GM12878 (cell line): ENCODE results near the gene SHD. TPM values are rescaled to one million over a fixed set of nuclear protein-coding genes. Genes with fewer than 3 reads are reported as not detected.

Experiments
- ATAC-seq: fragments of 200-7000 bp; cut with Tn5 transposase; 3 replicates; pipeline ENCODE4 v1.9.1; 2020; ENCODE audit warnings: mild to moderate bottlenecking, moderate library complexity
- BruUV-seq: library from RNA; stranded (reverse); fragments of 400-500 nt; replicated peaks from 2 replicates; lab custom pipeline; 2021; lab: Mats Ljungman, UMichigan
- CTCF ChIA-PET: fragments of 300-600 bp; sonication (Branson Sonifier 250); formaldehyde crosslinking; extraction: SDS; loops from one replicate; lab custom pipeline; 2021; ENCODE audit warnings: inconsistent platforms; lab: Yijun Ruan, JAX
- POLR2A ChIA-PET: fragments of 350-600 bp; formaldehyde crosslinking; extraction: SDS; loops from one replicate; lab custom pipeline; 2021; ENCODE audit warnings: inconsistent platforms; lab: Charles Lee
- RAD21 ChIA-PET: fragments of 300-600 bp; sonication (Branson Sonifier 250); formaldehyde crosslinking; loops from one replicate; lab custom pipeline; 2023; ENCODE audit warnings: antibody characterized with exemption; ENCODE audit not compliant: unreplicated experiment; lab: Charles Lee
- SMC1A ChIA-PET: fragments of 300-600 bp; sonication (Branson Sonifier 250); formaldehyde crosslinking; loops from one replicate; lab custom pipeline; 2023; ENCODE audit not compliant: unreplicated experiment, uncharacterized antibody; lab: Charles Lee
- DNase-seq: peaks from one replicate; pipeline ENCODE4 v3.0.0-alpha.2; 2011; ENCODE audit warnings: low read depth, low spot score
- FAIRE-seq: peaks from 3 replicates; lab custom pipeline; 2011; peaks lifted over from hg19 to GRCh38; lab: Jason Lieb, UNC
- H2AFZ ChIP-seq: 2 replicates; pipeline ENCODE4 v1.6.0; 2011; ENCODE audit warnings: low read depth, low read length, control low read depth; ENCODE audit not compliant: control insufficient read depth
- H3K27ac ChIP-seq: 2 replicates; pipeline ENCODE4 v1.5.1; 2011; ENCODE audit warnings: control low read depth; ENCODE audit not compliant: control insufficient read depth, insufficient read depth
- H3K27me3 ChIP-seq, 2 experiments: replicated peaks in 1 of 2; 2 replicates each; pipeline versions ENCODE4 v1.6.0 to v1.6.1; 2011; ENCODE audit warnings: low read length in 1 of 2; ENCODE audit not compliant: control insufficient read depth in 2 of 2, insufficient read depth in 2 of 2
- H3K36me3 ChIP-seq, 2 experiments: 2 replicates each; pipeline ENCODE4 v1.5.1; 2011; ENCODE audit warnings: low read length in 1 of 2; ENCODE audit not compliant: control insufficient read depth in 2 of 2, insufficient read depth in 2 of 2
- H3K4me1 ChIP-seq: 2 replicates; pipeline ENCODE4 v1.6.1; 2011; ENCODE audit warnings: mild to moderate bottlenecking, low read length, moderate library complexity, mixed read lengths; ENCODE audit not compliant: control insufficient read depth, insufficient read depth
- H3K4me2 ChIP-seq: 2 replicates; pipeline ENCODE4 v1.6.0; 2011; ENCODE audit warnings: control low read depth; ENCODE audit not compliant: control insufficient read depth, insufficient read depth
- H3K4me3 ChIP-seq: fragments of 200-600 bp; sonication (generic); 2 replicates; pipeline ENCODE4 v1.5.1; 2016
- H3K79me2 ChIP-seq: 2 replicates; pipeline ENCODE4 v1.6.0; 2011; ENCODE audit warnings: low read length; ENCODE audit not compliant: control insufficient read depth, insufficient read depth
- H3K9ac ChIP-seq: 2 replicates; pipeline ENCODE4 v1.8.0; 2011; ENCODE audit warnings: low read length, control low read depth, mixed read lengths; ENCODE audit not compliant: control insufficient read depth, insufficient read depth
- H3K9me3 ChIP-seq: replicated peaks from 3 replicates; pipeline ENCODE4 v1.5.1; 2011; ENCODE audit warnings: mild to moderate bottlenecking, low read length; ENCODE audit not compliant: control insufficient read depth, insufficient read depth
- H4K20me1 ChIP-seq: 2 replicates; pipeline ENCODE4 v1.6.0; 2011; ENCODE audit not compliant: control insufficient read depth, insufficient read depth
- CEBPB ChIP-seq, 2 experiments: fragments of 150-350 bp in 1 of 2; IDR thresholded peaks; 2 replicates each; pipeline ENCODE4 v1.6.1; 2012 to 2014; ENCODE audit warnings: low read depth in 2 of 2, low read length in 2 of 2, borderline replicate concordance in 1 of 2, inconsistent platforms in 1 of 2
- IKZF2 ChIP-seq, 2 experiments: fragments of 450-650 bp; IDR thresholded peaks; 2 replicates each; pipeline ENCODE4 v1.6.1; 2017; ENCODE audit warnings: mild to moderate bottlenecking in 2 of 2, moderate library complexity in 2 of 2
- JUNB ChIP-seq: IDR thresholded peaks from 2 replicates; pipeline ENCODE4 v1.6.1; 2016; ENCODE audit warnings: antibody characterized with exemption, mild to moderate bottlenecking
- NFYB ChIP-seq: IDR thresholded peaks from 2 replicates; pipeline ENCODE4 v1.6.1; 2011; ENCODE audit warnings: low read depth, mild to moderate bottlenecking, low read length, improper control_type of control experiment, moderate library complexity; ENCODE audit not compliant: insufficient read depth
- RUNX3 ChIP-seq: IDR thresholded peaks from 2 replicates; pipeline ENCODE4 v1.6.1; 2012; ENCODE audit warnings: low read length, inconsistent platforms
- WGBS: methylation state at CpG from one replicate; pipeline ENCODE4 v1.1.6; 2016; ENCODE audit warnings: low lambda C conversion rate; ENCODE audit not compliant: insufficient replicate concordance, insufficient coverage; ENCODE audit errors: missing lambda C conversion rate; 5-methylcytosine and 5-hydroxymethylcytosine counted together
- in situ Hi-C: fragments of 300-500 bp; cut with MboI; formaldehyde crosslinking; loops from 9 replicates; pipeline ENCODE4 v1.14.3; 2018; ENCODE audit warnings: mixed read lengths
- intact Hi-C: fragments of 100-400 bp; cut with micrococcal nuclease; formaldehyde crosslinking; loops from one replicate; pipeline ENCODE4 v1.14.2; 2022; ENCODE audit not compliant: unreplicated experiment
- polyA plus RNA-seq, 11 experiments: library from polyadenylated mRNA; depleted of rRNA in 4 of 11; unstranded in 6 of 11; stranded (reverse) in 5 of 11; fragments of >200 nt; fragmentation: Nextera tagmentation in 4 of 11; fragmentation: Illumina TruSeq in 1 of 11; extraction: Ambion mirVana in 4 of 11; extraction: Trizol in 1 of 11; gene quantifications; 1 replicate in 1 of 11; 2 replicates in 10 of 11; pipeline versions ENCODE4 v1.2.1 to v1.2.3, GENCODE V29; 2011 to 2016; ENCODE audit warnings: inconsistent platforms in 2 of 11, missing spikeins in 2 of 11, low read depth in 1 of 11
- total RNA-seq, 4 experiments: library from RNA; depleted of rRNA in 3 of 4; stranded (reverse); fragments of >200 nt in 3 of 4; fragmentation: Illumina TruSeq in 1 of 4; extraction: Trizol in 1 of 4; gene quantifications; 2 replicates each; pipeline versions ENCODE4 v1.2.1 to v1.2.3, GENCODE V29; 2013 to 2021
- TF ChIP-seq, protein P1 (sequence below): fragments of 450-650 bp; IDR thresholded peaks from 2 replicates; pipeline ENCODE4 v1.6.1; 2016; ENCODE audit warnings: mild to moderate bottlenecking

SHD gene
- total and polyA plus RNA-seq, 10 of the 15 experiments (the other 5 are each of a cell fraction or from before 2014, with no cell fraction given): 0.09 TPM; not detected in 9

DNA sequence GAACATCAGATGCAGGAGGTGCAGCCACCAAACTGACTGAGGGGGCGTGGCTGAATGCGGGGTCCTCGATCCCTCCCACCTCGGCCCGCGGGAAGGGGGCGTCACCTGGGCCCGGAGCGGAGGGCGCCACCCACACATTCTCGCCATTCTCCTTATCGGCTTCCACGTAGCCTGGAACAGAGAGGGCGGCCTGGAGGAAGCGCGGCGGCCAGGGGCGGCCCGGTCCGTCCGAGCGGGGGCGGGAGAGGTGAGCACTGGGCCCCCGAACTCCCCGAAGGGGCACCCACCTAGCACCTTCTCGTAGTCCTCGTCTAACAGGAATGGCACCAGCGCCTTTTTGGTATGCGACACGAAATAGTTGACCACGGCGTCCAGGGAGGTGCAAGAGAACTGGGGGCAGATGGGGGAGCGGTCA, 47.8 kb downstream of the SHD start:
- FAIRE-seq: no peak
- 8% methylated on average over 33 of the region's 33 CpGs for WGBS
- ChIA-PET POLR2A (no interaction called here), RAD21 (no interaction called here), SMC1A (no interaction called here), CTCF (no interaction called here)
- Histone ChIP-seq H3K9ac (no peak overlapping the region), H3K27me3 (no peaks in the 10 kb centered on the region), H3K4me1 (peaks cover 8% of the 10 kb centered on the region; the same call in 1 of the 2 replicates), H3K4me2 (peak overlapping the region; percentile 68; the same call in 1 of the 2 replicates), H3K79me2 (no peaks in the 10 kb centered on the region; the same call in 1 of the 2 replicates), H3K4me3 (no peak overlapping the region), H4K20me1 (no peaks in the 10 kb centered on the region), H3K27ac (no peak overlapping the region), H3K36me3 (no peaks in the 10 kb centered on the region), H3K9me3 (no peaks in the 10 kb centered on the region; the same call in 1 of the 3 replicates), H2AFZ (peak overlapping the region; percentile 78)
- TF ChIP-seq IKZF2 (IDR thresholded peaks at IDR 0.05) (no peak), CEBPB (IDR thresholded peaks at IDR 0.05; ENCODE audit: borderline replicate concordance in 1 of 2, low read depth in 2 of 2, low read length in 2 of 2) (no peak), JUNB (no peak), RUNX3 (no peak)
- no peak for DNase-seq
- in situ Hi-C loops (no loop called here), intact Hi-C loops (no loop called here)
- ATAC-seq: no peak
- no TSS peak for BruUV-seq

DNA sequence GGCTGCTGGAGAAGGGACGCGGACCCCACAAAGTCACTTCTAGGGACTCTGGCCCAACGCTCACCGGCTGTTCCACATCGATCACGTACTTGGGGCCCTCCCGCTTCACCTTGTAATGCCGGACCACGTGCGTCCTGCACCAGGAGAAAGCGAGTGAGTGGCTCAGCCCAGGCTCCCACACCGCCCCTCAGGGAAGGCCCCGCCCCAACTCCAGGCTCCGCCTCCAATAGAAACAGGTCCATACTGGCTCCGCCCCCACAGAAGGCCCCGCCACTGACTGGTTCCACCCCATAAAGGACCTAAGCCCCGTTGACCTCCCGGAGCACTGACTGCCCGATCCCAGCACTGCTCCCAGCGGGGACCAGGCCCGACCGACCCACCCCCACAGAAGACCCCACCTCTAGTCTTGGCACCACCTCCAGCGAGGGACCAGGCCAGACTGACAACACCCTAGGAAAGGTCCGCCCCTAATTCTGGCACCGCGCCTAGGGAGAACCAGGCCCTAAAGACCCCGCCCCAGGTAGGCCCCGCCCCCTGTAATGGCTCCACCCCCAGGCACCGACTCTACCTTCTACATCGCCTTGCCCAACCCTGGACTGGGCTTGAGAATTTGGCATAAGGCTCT, 48.3 kb downstream of the SHD start:
- H3K79me2 ChIP-seq: no peaks in the 10 kb centered on the region; the same call in 1 of the 2 replicates
- H3K36me3 ChIP-seq: no peaks in the 10 kb centered on the region
- WGBS: 10% methylated on average over 27 of the region's 30 CpGs
- no peak overlapping the region; the same call in 1 of the 2 replicates for H3K4me3 ChIP-seq
- RAD21 ChIA-PET: interaction anchor here (0.8 to 1.0 kb wide), 4 partner anchors 11 to 95 kb away, joined by 3 to 12 read pairs (median 4); partner anchors contain the start of genes CHAF1A, MPND and STAP2
- SMC1A ChIA-PET: no interaction called here
- intact Hi-C loops (no loop called here), in situ Hi-C loops (no loop called here)
- H3K9ac ChIP-seq: no peak overlapping the region
- POLR2A ChIA-PET: interaction anchor here (1.0 kb wide), 1 partner anchor 15 kb away, joined by 17 read pairs; the partner anchor contains the start of gene MPND
- CTCF ChIA-PET: interaction anchor here (0.8 to 1.2 kb wide), 2 partner anchors 16 to 61 kb away, joined by 5 read pairs; partner anchors contain the start of gene MPND
- FAIRE-seq: peak; percentile 7
- no peak for DNase-seq
- no TSS peak for BruUV-seq
- no peaks in the 10 kb centered on the region; the same call in 1 of the 3 replicates for H3K9me3 ChIP-seq
- TF ChIP-seq, protein P1, sequence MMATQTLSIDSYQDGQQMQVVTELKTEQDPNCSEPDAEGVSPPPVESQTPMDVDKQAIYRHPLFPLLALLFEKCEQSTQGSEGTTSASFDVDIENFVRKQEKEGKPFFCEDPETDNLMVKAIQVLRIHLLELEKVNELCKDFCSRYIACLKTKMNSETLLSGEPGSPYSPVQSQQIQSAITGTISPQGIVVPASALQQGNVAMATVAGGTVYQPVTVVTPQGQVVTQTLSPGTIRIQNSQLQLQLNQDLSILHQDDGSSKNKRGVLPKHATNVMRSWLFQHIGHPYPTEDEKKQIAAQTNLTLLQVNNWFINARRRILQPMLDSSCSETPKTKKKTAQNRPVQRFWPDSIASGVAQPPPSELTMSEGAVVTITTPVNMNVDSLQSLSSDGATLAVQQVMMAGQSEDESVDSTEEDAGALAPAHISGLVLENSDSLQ: no peak
- 0 out of 2 replicates have a peak, but pooled peaks have one; percentile 5 for TF ChIP-seq NFYB
- TF ChIP-seq, all 136 proteins: peak for 1
- Histone ChIP-seq H4K20me1 (no peaks in the 10 kb centered on the region), H3K4me2 (peak overlapping the region; percentile 75), H2AFZ (peak overlapping the region; percentile 78), H3K27ac (no peak overlapping the region), H3K27me3 (no peaks in the 10 kb centered on the region), H3K4me1 (peaks cover 8% of the 10 kb centered on the region; the same call in 1 of the 2 replicates)
- ATAC-seq: peak; percentile 47
